Medulla oblongata (tissue), 1 donor: ENCODE measurements around the gene DPP3.
A peak's percentile ranks its signal among the peaks of the same experiment; 100 is the strongest.

Experiments
- DNase-seq: peaks from one replicate; pipeline ENCODE4 v3.0.0-alpha.2; 2015; ENCODE audit errors: extremely low spot score

DPP3 gene

DNA sequence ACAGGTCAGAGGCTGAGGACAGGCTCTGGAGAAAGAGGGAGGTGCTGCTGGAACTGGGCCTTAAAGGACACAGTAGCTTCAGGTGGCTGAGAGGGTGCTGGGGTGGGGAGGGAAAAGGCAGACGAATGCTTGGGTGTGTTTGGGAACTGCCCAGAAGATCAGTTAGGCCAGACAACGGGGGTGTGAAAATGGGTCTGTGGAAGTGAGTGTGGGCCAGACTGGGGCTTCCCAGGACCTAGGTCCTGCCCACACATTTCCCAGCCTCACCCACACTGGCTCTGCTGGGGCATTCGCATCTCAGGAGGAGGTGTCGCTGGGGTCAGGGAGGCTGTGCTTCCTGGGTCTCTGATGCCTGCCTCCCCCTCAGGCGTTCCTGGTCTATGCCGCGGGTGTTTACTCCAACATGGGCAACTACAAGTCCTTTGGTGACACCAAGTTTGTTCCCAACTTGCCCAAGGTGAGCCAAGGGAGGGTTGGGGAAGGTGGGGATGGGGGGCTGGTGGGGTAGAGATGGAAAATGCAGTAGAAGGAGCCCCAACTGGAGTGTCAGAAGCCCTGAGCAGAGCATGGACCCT is 4.7 kb downstream of the DPP3 start:
- no peak for DNase-seq

- DNase-seq = no peak
These were observed 8.7 kb downstream of the DPP3 start for GRCh38 chr11:66488957-66489356.

DNA sequence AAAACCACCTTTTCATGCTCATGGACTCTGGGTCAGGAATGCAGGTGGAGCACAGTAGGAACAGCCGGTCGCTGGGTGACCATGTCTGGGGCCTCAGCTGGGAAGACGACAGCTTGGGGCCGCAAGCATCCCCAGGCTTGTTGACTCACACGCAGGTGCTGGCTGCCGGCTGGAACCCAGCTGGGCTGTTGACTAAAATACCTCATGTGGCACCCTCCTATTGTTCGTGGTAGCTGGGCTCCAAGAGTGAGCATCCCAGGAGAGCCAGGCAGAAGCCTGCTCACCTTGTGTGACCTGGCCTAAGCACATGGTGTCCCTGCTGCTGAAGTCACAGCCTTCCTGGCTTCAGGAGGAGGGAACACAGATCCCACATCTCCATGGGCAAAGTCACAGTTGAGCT is 9.4 kb downstream of the DPP3 start:
- DNase-seq = no peak

DNA sequence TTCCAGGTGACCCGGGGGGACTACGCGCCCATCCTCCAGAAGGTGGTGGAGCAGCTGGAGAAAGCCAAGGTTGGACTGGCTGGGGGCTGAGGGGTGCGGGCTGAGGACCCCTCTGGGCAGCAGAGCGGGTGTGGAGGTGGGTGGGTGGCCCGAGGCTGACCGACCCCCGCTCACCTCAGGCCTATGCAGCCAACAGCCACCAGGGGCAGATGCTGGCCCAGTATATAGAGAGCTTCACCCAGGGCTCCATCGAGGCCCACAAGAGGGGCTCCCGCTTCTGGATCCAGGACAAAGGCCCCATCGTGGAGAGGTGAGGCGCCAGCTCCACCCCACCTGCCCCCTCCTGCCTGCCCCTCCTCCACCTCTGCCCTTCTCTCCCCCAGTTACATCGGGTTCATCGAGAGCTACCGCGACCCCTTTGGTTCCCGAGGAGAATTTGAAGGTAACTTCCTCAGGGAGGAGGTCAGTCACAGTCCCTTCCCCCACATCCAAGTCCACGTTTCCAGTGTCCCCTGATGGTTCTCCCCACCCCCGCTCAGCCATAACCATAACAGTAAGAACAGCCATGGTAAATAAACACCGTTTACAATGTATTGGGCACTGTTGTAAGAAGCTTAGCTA is 11.2 kb downstream of the DPP3 start:
- no peak for DNase-seq

- no peak for DNase-seq
These were observed 12.1 kb downstream of the DPP3 start for GRCh38 chr11:66492161-66492865.

- no peak for DNase-seq
These were observed 12.9 kb downstream of the DPP3 start for GRCh38 chr11:66493130-66493529.

DNA sequence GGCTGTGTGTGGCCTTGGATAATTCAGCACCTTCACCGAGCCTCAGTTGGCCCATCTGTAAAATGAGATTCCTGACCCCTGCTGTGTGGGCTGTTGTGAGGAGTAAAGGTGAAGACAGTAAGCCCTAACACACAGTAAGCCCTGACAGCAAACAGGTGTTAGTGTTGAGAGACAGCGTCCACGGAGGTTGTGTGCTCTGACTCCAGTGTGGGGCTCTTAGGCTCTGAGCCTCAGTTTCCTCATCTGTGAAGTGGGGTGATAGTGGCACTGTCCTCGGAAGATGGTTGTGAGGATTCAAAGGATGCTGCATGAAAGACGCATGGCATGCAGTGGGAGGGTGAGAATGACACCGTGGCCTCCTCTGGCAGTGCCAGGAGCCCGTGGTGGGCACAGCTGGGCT is 14.2 kb downstream of the DPP3 start:
- DNase-seq = no peak

- DNase-seq = no peak
These were observed 14.7 kb downstream of the DPP3 start for GRCh38 chr11:66494935-66495334.

GRCh38 chr11:66495401-66495854 is 15.2 kb downstream of the DPP3 start:
- DNase-seq = no peak

DNA sequence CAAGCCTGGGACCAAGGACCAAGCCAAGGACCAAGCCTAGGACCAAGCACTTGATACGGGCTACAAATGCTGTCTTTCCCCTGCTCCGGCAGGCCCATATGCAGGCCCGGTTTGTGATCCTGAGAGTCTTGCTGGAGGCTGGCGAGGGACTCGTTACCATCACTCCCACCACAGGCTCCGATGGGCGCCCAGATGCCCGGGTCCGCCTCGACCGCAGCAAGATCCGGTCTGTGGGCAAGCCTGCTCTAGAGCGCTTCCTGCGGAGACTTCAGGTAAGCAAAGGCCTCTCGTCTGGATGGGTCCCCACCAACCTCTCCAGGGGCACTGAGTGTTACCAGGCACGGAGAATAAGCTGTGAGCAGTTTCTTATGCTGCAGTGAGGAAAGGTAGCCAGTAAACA is 17.0 kb downstream of the DPP3 start:
- no peak for DNase-seq

DNA sequence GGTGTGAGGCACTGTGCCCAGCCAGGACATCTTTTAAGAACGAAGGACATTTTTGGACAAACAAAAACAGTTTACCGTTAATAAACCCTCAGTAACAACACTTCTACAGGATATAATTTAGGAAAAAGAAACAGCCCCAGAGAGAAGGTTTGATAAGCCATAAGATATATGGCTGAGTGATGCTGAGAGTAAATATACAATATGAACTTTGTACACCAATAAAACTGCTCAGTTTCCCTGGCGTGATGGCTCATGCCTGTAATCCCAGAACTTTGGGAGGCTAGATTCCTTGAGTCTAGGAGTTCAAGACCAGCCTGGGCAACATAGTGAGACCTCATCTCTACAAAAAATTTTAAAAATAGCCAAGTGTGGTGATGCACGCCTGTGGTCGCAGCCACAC is 18.3 kb downstream of the DPP3 start:
- DNase-seq = no peak

GRCh38 chr11:66505276-66505816 is 25.1 kb downstream of the DPP3 start:
- no peak for DNase-seq

DNA sequence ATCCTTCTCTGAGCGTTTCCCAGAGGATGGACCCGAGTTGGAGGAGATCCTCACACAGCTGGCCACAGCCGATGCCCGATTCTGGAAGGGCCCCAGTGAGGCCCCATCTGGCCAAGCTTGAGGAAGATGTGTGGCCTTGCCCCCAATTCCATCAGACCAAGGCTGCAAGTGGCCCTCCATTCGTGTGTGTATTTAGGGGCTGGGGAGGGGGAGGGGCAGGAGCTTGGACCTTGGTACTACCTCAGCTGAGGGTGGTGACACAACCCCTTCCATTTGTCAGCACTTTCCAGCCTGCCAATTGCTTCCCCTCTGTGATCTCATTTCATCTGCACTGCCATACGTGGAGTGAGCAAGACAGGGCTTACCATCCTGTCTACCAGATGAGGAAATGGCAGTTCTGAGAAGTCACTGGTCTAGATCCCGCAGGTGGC is 28.9 kb downstream of the DPP3 start:
- DNase-seq = no peak

DNA sequence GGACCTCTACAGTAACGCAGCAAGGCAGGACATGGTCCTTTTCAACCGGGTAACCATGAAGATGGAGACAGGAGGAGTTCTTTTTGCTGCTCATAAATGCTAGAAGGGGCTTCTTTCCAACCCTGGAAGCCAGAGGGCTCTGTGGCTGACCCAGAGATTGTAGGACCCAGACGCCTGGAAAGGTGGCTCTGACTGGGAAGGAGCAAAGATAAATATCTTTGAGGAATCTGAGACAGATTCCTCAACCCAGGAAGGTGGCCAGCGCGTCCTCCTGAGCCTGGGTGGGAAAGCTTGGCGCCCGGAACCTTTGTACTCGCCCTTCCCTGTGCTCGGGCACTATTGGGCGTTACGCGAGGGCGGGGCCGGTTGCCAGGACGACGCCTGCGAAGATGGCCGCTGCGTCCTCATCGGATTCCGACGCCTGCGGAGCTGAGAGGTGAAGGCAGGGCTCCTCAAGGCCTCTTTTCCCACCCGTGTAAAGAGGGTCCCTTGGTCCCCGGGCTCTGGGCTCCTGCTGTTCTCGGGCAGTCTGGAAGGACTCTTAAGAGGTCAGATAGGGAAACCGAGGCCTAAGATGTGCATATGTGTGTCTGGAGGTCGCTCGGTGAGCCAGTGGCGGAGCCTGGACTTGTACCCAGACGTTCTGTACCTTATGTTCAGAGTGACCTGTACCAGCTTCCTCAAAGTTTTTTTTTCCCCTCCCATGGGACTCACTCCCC is 30.2 kb downstream of the DPP3 start, which contains the start of gene BBS1:
Gene BBS1, plus strand, starts transcription at position 365 of the 719 bp plus-strand sequence. Its CDS starts 25 bp downstream, at position 390.
- DNase-seq = peak; percentile 77

- DNase-seq = peak; percentile 3
These were observed 30.7 kb downstream of the DPP3 start for GRCh38 chr11:66510990-66511339.

DNA sequence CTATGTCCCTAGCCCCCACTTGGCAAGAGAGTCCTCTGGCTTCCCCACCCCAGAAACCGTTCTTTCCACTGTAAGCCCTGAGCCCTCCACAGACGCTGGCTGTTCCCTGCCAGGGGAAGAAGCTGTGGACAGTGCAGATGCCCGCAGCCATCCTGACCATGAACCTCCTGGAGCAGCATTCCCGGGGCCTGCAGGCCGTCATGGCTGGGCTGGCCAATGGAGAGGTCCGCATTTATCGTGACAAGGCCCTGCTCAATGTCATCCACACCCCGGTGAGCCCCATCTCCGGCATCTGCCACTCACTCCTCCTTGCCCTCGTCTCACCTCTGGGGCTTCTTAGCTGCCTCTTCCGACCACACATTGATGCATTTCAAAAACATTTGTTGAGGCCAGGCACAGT is 43.4 kb downstream of the DPP3 start:
- no peak for DNase-seq

GRCh38 chr11:66524304-66525040 is 44.2 kb downstream of the DPP3 start:
- no peak for DNase-seq

DNA sequence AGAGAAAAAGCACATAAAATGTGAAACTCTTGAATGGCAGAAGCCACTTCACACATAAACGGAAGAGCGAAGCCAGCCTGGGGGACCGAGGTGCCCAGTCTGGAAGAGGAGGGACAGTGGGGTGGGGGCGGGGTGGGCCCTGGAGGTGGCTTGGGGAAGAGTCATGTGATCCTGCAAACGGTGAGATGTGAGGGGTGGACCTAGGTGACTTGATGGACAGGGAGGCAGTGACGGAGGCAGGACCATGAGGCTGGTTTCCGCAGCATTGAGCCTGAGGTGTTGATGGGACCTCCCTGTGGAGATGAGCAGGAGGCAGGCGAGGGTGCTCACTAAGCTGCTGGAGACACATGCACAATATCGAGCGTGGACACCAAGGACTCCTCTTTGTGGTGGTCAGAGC is 48.8 kb downstream of the DPP3 start:
- DNase-seq = no peak

- DNase-seq = no peak
These were observed 49.4 kb downstream of the DPP3 start for GRCh38 chr11:66529655-66530054.

GRCh38 chr11:66530927-66531709 is 50.9 kb downstream of the DPP3 start:
- no peak for DNase-seq

GRCh38 chr11:66531841-66532240 is 51.6 kb downstream of the DPP3 start:
- DNase-seq = no peak
